Epithelial cell of prostate (primary cell): Measurements from ENCODE around the gene TUBE1.
"Not testable (repeated sequence)": the region's sequence is repeated elsewhere in the genome, so short reads cannot be mapped to it uniquely, and the experiment has no call there.

Source experiments
- DNase-seq: peaks from one replicate; pipeline ENCODE4 v3.0.0-alpha.2; 2011; ENCODE audit warnings: low read depth, low spot score
- H3K27ac ChIP-seq: fragments of 450-650 bp; 2 replicates; pipeline ENCODE4 v1.5.1; 2017; ENCODE audit warnings: mild to moderate bottlenecking

Gene TUBE1

GRCh38 chr6:112087136-112087911 is at the start of gene TUBE1, which contains the start of gene FAM229B:
Gene TUBE1, minus strand, starts transcription at chr6:112087482. Its CDS starts 48 bp downstream, at chr6:112087434.
Gene FAM229B, plus strand, starts transcription at chr6:112087591. Its CDS starts 11,693 bp downstream, at chr6:112099284.
- DNase-seq: peak; percentile 88
- peak within 1 kb of the TSS; percentile 59 for H3K27ac ChIP-seq

- no peak overlapping the region for H3K27ac ChIP-seq
- peak; percentile 5 for DNase-seq
These were observed 43.6 kb upstream of the TUBE1 start for GRCh38 chr6:112130878-112131277.

GRCh38 chr6:112128208-112128607 is 40.9 kb upstream of the TUBE1 start:
- DNase-seq: no peak
- no peak overlapping the region for H3K27ac ChIP-seq

DNA sequence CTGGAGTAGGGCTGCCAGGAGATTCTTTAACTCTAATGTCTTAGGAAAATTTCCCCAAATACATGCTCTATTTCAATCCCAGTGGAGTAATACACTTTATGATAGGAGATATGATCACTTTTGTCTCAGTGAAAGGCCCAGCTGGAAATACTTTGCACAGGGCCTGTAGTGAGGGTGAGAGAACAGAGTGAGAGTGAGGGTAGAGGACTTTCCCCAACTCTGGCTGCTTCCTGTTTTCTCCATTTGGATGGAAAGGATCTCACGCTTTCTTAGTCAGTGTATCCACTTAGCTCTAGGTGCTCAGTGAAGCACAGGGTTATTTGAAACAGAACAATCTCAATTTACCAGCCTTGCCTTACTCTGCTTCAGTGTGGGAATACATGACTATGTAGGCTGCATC is 36.7 kb upstream of the TUBE1 start:
- H3K27ac ChIP-seq: no peak overlapping the region
- no peak for DNase-seq

DNA sequence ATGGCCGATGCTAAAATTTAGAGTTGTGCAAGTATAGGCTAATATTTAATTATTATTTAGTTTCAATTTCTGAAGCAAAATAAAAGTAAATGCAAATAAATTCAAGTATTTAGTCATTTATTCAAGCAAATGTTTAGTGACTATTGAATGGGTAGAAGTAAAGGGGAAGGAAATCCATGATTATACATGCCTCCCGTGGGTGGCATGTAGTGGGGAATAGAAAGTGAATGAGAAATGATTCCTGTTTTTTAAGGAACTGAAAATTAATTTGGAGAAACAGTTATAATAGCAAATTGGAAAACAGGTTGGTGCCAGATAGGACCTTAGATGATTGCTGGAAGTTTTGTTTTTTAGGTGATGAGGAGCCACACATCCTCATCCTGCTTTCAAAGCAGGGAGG is 35.5 kb upstream of the TUBE1 start:
- no peak for DNase-seq
- no peak overlapping the region for H3K27ac ChIP-seq

DNA sequence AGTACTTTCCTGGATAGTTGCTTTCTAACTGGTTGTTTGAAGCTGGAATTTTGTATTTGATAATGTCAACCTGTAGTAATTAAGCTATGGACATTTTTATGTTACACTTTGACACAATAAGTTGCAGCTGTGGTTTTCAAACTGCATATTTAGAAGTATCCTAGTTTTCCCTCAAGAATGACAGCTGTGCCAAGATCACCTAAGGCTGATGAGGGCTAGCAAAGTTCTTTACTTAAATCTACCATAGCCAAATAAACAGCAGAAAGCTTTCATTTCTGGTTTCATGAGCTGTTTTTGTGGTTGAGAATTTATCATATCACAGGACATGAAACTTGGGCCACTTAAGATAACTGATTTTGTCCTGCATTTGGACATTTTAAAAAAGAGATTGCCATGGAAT is 30.8 kb upstream of the TUBE1 start:
- H3K27ac ChIP-seq: no peak overlapping the region
- DNase-seq: no peak

- peak; percentile 24 for DNase-seq
- H3K27ac ChIP-seq: no peak overlapping the region
These were observed 30.3 kb upstream of the TUBE1 start for GRCh38 chr6:112117554-112117953.

DNA sequence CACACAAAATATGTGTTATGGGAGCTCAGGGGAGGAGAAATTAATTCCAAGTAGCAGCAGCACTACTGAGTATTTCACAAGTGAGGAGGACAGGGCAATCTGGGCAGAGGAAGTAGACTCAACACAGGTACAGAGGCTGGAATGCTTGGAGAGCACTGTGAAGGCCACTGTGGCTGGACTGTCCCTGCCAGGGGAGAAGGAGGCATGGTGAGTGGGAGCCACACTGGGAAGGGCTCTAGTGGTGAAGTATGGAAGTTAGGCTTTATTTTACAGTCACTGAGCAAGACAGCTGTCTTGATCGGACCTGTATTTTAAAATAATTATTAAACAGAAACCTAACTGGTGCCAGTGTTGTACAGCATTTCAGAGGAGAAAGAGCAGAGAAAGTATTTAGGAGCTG is 28.9 kb upstream of the TUBE1 start:
- no peak for DNase-seq
- H3K27ac ChIP-seq: no peak overlapping the region

- no peak for DNase-seq
- no peak overlapping the region for H3K27ac ChIP-seq
These were observed 27.4 kb upstream of the TUBE1 start for GRCh38 chr6:112114577-112115223.

- DNase-seq: no peak
- H3K27ac ChIP-seq: no peak overlapping the region
These were observed 26.6 kb upstream of the TUBE1 start for GRCh38 chr6:112113918-112114317.

DNA sequence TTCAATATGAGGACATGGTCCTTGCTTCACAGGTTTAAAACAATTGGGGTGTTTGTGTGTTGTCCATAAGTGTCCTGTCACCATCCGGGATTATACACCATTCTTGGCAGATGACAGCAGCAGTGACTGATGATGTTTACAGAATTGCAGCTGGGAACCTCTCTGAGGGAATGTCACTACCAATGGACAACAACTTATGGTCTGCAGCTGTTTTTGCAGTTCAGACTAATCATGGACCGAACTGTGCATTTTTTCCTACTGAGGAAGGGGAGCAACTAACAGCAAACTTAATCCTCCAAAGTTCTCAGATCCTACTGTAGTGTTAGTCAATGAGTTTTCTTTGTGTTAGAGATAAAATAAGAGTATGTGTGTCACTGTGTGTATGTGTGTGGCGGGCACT is 26.1 kb upstream of the TUBE1 start:
- H3K27ac ChIP-seq: no peak overlapping the region
- DNase-seq: no peak

DNA sequence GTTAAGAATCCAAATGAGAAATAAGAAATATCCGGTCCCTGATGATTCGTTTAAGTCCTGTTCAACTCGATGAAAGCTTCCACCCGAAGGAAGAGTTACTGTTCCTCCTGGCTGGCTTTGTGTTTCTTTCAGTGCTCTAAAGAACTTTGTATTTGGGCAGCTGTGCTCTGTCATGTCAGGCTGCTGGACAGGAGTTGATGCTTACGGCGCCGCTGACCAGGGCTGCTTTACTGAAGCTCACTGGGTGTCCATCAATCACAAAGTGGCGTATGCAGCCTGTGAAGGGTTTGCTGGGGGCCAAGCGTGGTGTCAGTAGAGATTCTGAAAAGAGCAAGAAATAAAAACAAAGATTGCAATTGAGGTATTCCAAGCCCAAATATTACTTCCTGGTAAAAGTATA is 22.0 kb upstream of the TUBE1 start:
- H3K27ac ChIP-seq: no peak overlapping the region
- DNase-seq: no peak

GRCh38 chr6:112106562-112106961 is 19.3 kb upstream of the TUBE1 start:
- H3K27ac ChIP-seq: no peak overlapping the region
- DNase-seq: no peak

GRCh38 chr6:112106026-112106425 is 18.7 kb upstream of the TUBE1 start:
- DNase-seq, H3K27ac ChIP-seq: not testable (repeated sequence)

GRCh38 chr6:112100561-112100960 is 13.3 kb upstream of the TUBE1 start:
- no peak for DNase-seq
- no peak overlapping the region for H3K27ac ChIP-seq

DNA sequence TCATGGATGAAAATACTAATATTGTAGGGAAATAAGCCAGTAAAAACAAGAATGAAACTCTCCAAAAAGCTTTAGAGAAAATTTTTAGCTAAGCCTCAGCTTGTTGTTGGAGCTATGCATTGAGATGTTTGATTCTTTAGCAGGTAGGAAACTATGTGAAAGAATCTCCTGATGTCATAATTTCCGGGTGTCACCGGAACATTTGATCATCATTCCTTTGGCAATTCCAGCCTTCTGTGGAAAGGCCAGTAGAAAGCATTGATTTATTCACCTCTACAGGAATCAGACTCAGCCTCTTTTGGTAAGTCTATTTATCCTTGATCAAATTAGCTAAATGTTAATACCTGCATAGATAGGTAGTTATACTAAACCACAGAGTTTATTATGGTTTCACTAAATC is 9.6 kb upstream of the TUBE1 start:
- DNase-seq: no peak
- H3K27ac ChIP-seq: no peak overlapping the region

GRCh38 chr6:112087916-112088315 is 634 bp upstream of the TUBE1 start:
- no peak overlapping the region for H3K27ac ChIP-seq
- DNase-seq: no peak

- no peak for DNase-seq
These were observed 542 bp downstream of the TUBE1 start for GRCh38 chr6:112086744-112087135.

GRCh38 chr6:112085286-112086065 is 1.8 kb downstream of the TUBE1 start:
- H3K27ac ChIP-seq: no peak overlapping the region
- DNase-seq: no peak

More at GRCh38 chr6:112086744-112087135, 542 bp downstream of the TUBE1 start:
- H3K27ac ChIP-seq: peak overlapping the region; percentile 59

- DNase-seq: no peak
- no peak overlapping the region for H3K27ac ChIP-seq
These were observed 5.7 kb downstream of the TUBE1 start for GRCh38 chr6:112081569-112081968.

GRCh38 chr6:112066606-112067005 is 20.7 kb downstream of the TUBE1 start:
- H3K27ac ChIP-seq: no peak overlapping the region
- DNase-seq: no peak
